Stimulated activated CD8-positive, alpha-beta memory T cell treated with anti-CD3 and anti-CD28 coated beads, Interleukin-7, amount 100 ng/mL, for 1 hour (primary cell): Measurements from ENCODE around the gene IL24.

Experiments
- DNase-seq, 2 donors: peaks; one replicate each; pipeline ENCODE4 v3.0.0-alpha.2; 2020; ENCODE audit warnings: low read depth in 2 of 2

Gene IL24

DNA sequence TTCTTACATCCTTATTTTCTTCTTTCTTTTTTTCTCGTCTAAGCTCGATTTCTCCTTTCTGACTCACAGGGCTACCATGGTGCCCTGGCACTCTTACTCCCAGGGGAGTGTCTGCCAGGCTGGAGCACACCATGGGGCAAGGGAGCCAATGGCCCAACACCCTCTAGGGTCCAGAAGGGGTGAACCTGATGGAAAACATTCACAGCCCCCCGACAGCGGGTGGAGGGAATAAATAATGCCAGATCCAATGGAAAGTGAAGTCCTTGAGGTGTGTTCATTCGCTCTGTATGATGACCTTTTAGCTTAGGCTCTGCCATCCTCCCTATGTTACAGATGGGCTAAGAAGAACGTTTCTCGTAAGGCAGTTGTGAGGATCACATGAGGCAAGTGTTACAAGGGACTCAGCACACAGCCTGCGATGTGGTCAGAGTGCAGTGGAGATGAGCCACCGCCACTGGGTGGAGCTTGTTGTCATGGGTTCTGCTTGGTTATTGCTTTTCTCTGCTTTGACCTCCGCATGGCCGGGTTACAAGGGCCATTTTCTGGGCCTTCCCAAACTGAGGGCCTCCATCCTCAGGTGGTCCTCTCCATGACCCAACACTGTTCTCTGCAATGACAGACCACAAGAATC is 28.0 kb downstream of the IL24 start:
- DNase-seq: peak in 1 of 2 donors; percentile 52

GRCh38 chr1:206926286-206926685 is 29.0 kb downstream of the IL24 start:
- DNase-seq: no peak

GRCh38 chr1:206929524-206929923 is 32.3 kb downstream of the IL24 start:
- DNase-seq: no peak

GRCh38 chr1:206930210-206930798 is 33.1 kb downstream of the IL24 start:
- no peak for DNase-seq

DNA sequence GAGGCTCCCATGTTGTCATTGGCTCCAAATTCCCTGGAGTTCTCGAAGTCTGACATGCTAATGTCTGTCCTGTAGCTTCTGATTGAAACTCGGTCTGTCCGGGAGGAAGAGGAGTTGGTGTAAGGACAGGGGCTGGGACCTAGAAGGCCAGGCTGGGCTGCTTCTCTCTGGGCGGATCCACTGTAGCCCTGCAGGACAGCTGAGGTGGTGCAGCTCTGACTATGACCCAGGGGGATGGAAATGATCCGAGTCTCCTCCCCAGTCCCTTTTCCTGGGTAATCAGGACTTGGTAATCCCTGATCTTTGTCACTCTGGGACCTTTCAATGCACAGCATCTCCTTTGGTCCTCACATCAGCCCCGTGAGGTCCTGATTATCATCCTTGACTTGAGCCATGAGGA is 34.5 kb downstream of the IL24 start:
- DNase-seq: no peak

DNA sequence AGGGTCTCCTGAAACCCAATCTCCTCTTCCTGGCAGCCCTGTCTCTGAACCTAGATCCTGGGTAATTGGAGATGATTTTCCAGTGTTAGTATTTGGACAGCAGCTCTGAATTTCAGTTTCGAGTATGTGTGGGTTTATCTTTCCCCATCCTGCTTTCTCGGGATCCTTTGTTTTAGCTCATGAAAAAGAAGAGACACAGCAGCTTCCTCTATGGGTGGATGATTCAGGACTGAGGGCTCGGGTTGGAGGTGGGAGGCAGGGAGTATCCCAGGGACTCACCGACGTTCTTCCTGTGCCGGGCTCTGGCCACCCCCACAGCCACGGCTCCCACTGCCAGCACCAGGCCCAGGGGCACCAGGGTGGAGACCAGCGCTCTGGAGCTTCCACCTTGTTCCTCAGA is 34.9 kb downstream of the IL24 start:
- no peak for DNase-seq

DNA sequence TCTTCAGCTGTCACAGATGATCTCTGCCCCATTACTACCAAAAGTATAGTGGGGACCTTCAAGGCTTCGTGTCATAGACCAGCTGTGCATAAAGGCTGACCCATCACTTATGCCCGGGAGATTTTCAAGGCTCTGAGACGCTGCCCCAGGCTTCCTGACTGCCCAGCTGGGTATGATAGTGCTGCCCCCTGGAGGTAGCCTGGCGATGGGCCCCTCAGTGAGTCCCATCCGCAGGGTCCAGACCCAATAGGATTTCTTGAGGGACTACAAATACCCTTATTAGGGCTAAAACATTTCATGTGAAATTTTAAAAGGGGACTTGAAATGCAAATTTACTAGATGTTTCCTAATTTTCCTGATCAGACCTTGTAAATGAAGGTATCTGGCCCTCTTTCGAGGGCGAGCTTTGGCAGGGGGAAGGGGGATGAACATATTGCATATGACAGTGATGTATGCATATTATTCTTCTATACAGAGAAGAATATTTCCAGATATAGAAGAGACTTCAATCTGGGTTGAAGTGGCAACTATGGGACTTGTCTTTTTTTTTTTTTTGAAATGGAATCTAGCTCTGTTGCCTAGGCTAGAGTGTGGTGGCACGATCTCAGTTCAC is 36.2 kb downstream of the IL24 start:
- DNase-seq: peak in 1 of 2 donors; percentile 61

- DNase-seq: no peak
These were observed 38.3 kb downstream of the IL24 start for GRCh38 chr1:206935491-206936067.

DNA sequence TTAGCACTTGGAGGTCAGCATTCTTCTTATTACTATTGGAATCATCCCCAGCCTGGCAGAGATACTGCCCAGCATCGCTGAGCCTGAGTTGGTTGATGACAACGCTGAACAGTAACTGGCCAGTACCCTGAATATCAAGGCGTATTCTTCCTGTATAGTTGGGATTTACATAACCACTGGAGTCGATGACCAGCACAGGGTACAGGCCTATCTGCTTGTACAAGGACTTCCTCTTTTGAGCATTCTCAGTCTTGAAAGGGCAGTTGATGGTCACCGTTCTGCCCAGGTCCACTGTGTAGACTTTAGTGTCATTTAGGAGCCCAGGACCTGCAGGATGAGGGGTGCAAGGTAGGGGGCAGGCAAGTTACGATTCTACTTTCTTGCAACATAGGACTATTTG is 40.2 kb downstream of the IL24 start:
- DNase-seq: no peak

DNA sequence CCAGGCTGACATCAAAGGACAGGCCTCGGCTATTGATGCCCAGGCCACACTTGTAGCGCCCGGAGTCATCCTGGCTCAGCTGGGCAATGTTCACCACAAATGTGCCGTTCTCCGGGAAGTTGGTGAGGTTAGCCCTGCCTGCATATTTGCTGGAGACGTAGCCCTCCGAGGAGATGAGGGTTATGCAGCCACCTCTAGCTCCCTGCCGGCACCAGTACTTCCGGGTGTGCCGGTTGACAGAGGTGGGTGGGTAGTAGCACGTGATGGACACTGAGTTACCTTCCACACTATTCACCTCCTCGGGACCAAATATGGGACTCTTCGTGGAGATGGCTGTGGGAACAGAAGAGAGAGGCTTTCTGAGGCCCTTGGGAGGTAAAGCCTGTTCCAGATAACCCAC is 41.9 kb downstream of the IL24 start:
- no peak for DNase-seq

DNA sequence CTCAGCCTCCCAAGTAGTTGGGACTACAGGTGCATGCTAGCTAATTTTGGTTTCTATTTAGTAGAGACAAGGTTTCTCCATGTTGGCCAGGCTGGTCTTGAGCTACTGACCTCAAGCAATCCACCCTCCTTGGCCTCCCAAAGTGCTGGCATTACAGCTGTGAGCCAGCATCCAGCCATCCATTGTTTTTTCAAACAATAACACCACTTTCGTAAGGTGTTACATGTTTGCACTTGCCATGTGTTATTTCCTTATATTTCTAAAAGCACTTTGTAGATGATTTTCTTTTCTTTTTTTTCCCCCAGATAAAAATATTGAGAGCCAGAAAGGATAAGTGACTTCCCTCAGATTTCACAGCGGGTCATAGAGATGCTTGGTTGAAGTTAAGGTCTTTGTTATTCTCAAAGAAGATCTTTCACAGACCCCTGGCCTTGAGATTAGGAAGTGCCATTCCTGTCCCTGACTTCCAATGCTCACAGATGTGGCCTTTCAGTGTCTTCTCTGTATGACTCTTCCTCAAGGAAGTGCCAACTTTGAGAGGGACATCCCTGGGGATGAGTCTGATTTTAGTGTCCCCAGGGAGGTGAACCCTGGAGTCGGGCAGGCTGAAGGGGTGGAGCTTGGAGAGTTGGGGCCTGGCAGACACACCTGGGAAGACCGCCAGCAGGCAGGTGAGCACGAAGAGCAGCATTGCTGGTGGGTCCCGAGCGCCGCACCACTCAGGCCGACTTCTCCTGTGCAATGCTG is 42.8 kb downstream of the IL24 start:
- DNase-seq: no peak

GRCh38 chr1:206940588-206940936 is 43.3 kb downstream of the IL24 start:
- DNase-seq: no peak

GRCh38 chr1:206941766-206942418 is 44.6 kb downstream of the IL24 start:
- DNase-seq: no peak

- DNase-seq: no peak
These were observed 47.5 kb downstream of the IL24 start for GRCh38 chr1:206944703-206945102.

DNA sequence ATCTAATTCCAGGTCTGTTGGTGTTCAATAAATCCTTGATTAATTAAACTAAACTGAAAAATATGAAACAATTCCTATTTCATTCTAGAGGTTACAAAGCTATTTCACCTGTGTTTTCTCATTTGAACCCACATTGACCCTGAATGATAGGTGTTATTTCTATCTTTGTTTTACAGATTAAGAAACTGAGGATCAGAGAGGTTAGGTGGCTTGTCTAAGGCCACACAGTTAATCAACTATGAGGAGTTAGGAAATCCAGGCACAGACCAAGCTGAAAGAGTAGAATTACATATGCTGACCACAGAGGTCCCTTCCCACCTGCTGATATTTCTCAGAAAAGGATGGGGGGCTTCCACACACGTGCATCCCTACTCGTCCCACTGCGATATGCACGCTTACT is 48.5 kb downstream of the IL24 start:
- no peak for DNase-seq

DNA sequence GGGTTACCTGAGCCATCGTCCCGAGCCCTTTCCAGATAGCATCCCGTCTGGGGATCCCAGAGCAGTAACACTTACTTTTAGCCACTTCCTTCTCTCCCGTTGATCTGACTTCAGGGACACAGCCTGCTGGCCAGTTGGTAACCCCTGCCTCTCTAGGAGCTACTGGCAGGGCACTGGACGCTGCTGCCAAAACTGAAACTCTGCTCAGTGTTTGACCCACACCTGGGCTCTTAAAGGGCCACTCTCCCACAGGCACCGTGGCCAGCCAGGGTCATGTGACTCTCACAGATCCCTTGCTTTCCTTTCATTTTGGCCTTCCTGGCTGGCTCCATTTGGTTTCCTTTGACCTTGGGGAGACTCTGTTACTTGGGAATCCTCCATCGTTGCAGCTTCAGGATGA is 49.0 kb downstream of the IL24 start, which contains the start of gene PIGR:
TSS of gene PIGR (minus strand) at position 206 of the 400 bp plus-strand sequence. CDS start 5,935 bp downstream, outside the sequence.
- DNase-seq: no peak

DNA sequence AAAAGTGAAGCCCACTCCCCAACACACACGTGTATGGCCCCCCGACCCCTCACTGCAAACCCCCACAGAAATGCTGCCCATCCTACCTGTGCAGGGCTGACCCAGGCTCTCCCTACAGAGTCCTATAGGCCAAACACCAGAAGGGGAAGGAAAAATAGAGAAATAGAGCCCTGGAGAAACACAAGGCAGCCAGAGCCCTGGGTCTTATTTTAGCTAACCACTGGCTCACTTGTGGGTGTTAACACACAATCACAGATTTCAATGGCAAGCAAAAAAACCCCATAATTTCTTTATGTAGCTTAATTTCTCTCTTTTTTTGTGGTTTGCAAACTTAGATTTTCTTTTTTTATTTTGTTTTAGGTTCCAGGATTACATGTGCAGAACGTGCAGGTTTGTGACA is 50.0 kb downstream of the IL24 start:
- DNase-seq: no peak

DNA sequence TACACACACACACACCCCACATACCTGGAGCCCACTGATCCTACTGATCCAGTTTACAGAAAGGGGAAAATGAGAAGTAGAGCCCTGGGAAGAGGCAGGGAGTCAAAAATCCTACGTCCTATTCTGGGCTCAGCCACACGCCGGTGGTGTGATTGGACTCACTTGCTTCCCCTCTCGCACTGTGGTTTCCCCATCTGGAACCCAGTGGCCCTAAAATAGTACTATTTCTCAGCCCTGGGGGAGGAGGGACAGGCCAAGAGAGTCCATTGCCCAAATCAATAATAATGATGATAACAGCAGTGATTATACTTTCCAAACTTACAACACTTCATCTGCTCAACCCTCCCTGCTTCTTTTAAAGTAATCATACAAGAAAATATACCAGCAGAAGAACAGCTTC is 52.0 kb downstream of the IL24 start:
- DNase-seq: no peak

DNA sequence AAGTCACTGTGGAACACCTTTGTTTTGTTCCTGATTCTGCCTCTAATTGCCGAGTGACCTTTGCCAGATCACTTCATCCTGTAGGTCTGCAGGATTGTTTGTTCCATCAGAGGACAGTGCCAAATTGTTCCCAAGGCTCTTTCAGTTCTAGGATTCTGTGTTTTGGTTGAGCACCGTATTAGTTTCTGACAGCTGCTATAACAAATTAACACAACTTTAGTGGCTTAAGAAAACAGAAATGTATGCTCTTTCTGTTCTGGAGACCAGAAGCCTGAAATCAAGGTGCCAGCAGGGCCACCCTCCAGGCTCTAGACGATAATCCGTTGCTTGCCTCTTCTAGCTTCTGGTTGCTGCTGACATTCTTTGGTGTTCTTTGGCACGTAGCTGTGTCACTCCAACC is 52.4 kb downstream of the IL24 start:
- DNase-seq: no peak

GRCh38 chr1:206951318-206952100 is 54.3 kb downstream of the IL24 start:
- DNase-seq: no peak

DNA sequence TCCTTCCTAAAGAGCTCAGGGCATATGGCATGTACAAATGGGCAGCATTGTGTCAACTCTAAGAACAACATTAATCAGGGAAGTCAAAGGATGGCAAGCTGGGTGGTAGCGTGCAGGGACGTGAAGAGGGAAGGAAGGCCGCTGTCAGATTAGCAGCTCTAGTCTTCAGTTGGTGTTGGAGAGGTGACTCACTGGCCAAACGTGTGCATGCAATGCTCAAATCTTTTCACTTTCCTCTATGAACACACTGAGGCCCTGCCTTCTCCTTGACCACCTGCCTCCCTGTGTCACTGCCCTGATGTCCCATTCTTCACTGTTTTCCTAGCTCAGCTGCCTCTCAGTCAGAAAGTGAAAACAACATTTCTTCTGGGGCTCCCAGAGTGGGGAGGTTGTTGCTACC is 54.9 kb downstream of the IL24 start:
- no peak for DNase-seq
